Measurements from ENCODE around the gene ATXN1.

The ATXN1 gene

GRCh38 chr6:16533721-16534136, 227.5 kb downstream of the ATXN1 start:
- no peak for DNase-seq (ENCODE audit: low spot score)

GRCh38 chr6:16533210-16533609, 228.1 kb downstream of the ATXN1 start:
- DNase-seq (ENCODE audit: low spot score): no peak

- DNase-seq (ENCODE audit: low spot score): no peak
These were observed 233.6 kb downstream of the ATXN1 start for GRCh38 chr6:16527691-16528090.

GRCh38 chr6:16524380-16524707, 236.9 kb downstream of the ATXN1 start:
- no peak for DNase-seq (ENCODE audit: low spot score)

GRCh38 chr6:16523606-16524379, 237.5 kb downstream of the ATXN1 start:
- DNase-seq (ENCODE audit: low spot score): no peak

- no peak for DNase-seq (ENCODE audit: low spot score)
These were observed 238.3 kb downstream of the ATXN1 start for GRCh38 chr6:16522937-16523336.

GRCh38 chr6:16521528-16521927, 239.7 kb downstream of the ATXN1 start:
- DNase-seq (ENCODE audit: low spot score): no peak

- peak; percentile 36 for DNase-seq (ENCODE audit: low spot score)
These were observed 241.7 kb downstream of the ATXN1 start for GRCh38 chr6:16519265-16520242.

GRCh38 chr6:16518265-16518664, 243.0 kb downstream of the ATXN1 start:
- no peak for DNase-seq (ENCODE audit: low spot score)

- peak; percentile 76 for DNase-seq (ENCODE audit: low spot score)
These were observed 247.0 kb downstream of the ATXN1 start for GRCh38 chr6:16514249-16514648.

- DNase-seq (ENCODE audit: low spot score): no peak
These were observed 248.5 kb downstream of the ATXN1 start for GRCh38 chr6:16512544-16513290.

- DNase-seq (ENCODE audit: low spot score): no peak
These were observed 249.4 kb downstream of the ATXN1 start for GRCh38 chr6:16511723-16512489.

GRCh38 chr6:16511040-16511660, 250.1 kb downstream of the ATXN1 start:
- peak; percentile 74 for DNase-seq (ENCODE audit: low spot score)

GRCh38 chr6:16510245-16510644, 251.0 kb downstream of the ATXN1 start:
- DNase-seq (ENCODE audit: low spot score): no peak

- no peak for DNase-seq (ENCODE audit: low spot score)
These were observed 252.3 kb downstream of the ATXN1 start for GRCh38 chr6:16508959-16509358.

GRCh38 chr6:16505711-16506357, 255.4 kb downstream of the ATXN1 start:
- DNase-seq (ENCODE audit: low spot score): no peak

- DNase-seq (ENCODE audit: low spot score): no peak
These were observed 256.7 kb downstream of the ATXN1 start for GRCh38 chr6:16504609-16505008.

- DNase-seq (ENCODE audit: low spot score): no peak
These were observed 257.3 kb downstream of the ATXN1 start for GRCh38 chr6:16503970-16504415.

GRCh38 chr6:16503241-16503775, 258.0 kb downstream of the ATXN1 start:
- no peak for DNase-seq (ENCODE audit: low spot score)

GRCh38 chr6:16498957-16499356, 262.3 kb downstream of the ATXN1 start:
- no peak for DNase-seq (ENCODE audit: low spot score)

Data from Ammon's horn (tissue), 1 donor.